ENCODE data around the gene CCDC38. TPM values are rescaled to one million over a fixed set of nuclear protein-coding genes. Genes with fewer than 3 reads are reported as not detected.

CCDC38 gene
- total and polyA plus RNA-seq, 4 donors, result 0.46 to 1.4 (median 0.93) TPM

GRCh38 chr12:95880895-95881294 is 61.5 kb downstream of the CCDC38 start (continued):
- TF ChIP-seq NR2F2 (IDR thresholded peaks at IDR 0.05) (no peak), HNF4A (conservative IDR thresholded peaks at IDR 0.05) (no peak), YY1 (IDR thresholded peaks at IDR 0.05) (no peak), CTCF (IDR thresholded peaks at IDR 0.05; ENCODE audit: low read depth, low read length, missing input control) (no peak), TAF1 (conservative IDR thresholded peaks at IDR 0.05) (no peak), SP1 (IDR thresholded peaks at IDR 0.05) (no peak), MAX (IDR thresholded peaks at IDR 0.05) (no peak)

- WGBS, result 79% methylated on average over 2 of the region's 2 CpGs
Observed at GRCh38 chr12:95877622-95878021, 64.8 kb downstream of the CCDC38 start.

GRCh38 chr12:95874452-95874851 is 68.0 kb downstream of the CCDC38 start:
- Histone ChIP-seq H3K27ac (ENCODE audit: low read depth in 1 of 2, low read length in 2 of 2) (no peak overlapping the region), H3K4me3 (ENCODE audit: low read depth in 1 of 3, low read length in 3 of 3) (no peak overlapping the region), H3K9me3 (ENCODE audit: control insufficient read depth in 4 of 4, low read length in 3 of 4) (no peaks in the 10 kb centered on the region), H3K36me3 (ENCODE audit: control insufficient read depth in 4 of 4, insufficient read depth in 3 of 4, low read depth in 1 of 4, low read length in 3 of 4) (no peaks in the 10 kb centered on the region), H3K27me3 (ENCODE audit: control insufficient read depth in 4 of 4, insufficient read depth in 4 of 4, low read length in 3 of 4) (no peaks in the 10 kb centered on the region), H3K9ac (ENCODE audit: low read depth in 1 of 2, low read length in 2 of 2) (no peak overlapping the region), H3K4me1 (ENCODE audit: control insufficient read depth in 4 of 4, insufficient read depth in 4 of 4, low read length in 3 of 4) (no peaks in the 10 kb centered on the region)
- TF ChIP-seq HNF4A (conservative IDR thresholded peaks at IDR 0.05) (no peak), GABPA (IDR thresholded peaks at IDR 0.05 in 1 of 2, conservative IDR thresholded peaks at IDR 0.05 in 1 of 2) (no peak), SP1 (IDR thresholded peaks at IDR 0.05) (no peak), ZBTB33 (IDR thresholded peaks at IDR 0.05) (no peak), FOXA1 (IDR thresholded peaks at IDR 0.05) (no peak), MAX (IDR thresholded peaks at IDR 0.05) (no peak), EGR1 (IDR thresholded peaks at IDR 0.05; ENCODE audit: low read depth in 2 of 2) (no peak)
- DNase-seq (ENCODE audit: low spot score), result no peak
- 90% methylated on average over 4 of the region's 4 CpGs for WGBS

More at GRCh38 chr12:95877622-95878021, 64.8 kb downstream of the CCDC38 start:
- Histone ChIP-seq H3K9ac (ENCODE audit: low read depth in 1 of 2, low read length in 2 of 2) (no peak overlapping the region), H3K9me3 (ENCODE audit: control insufficient read depth in 4 of 4, low read length in 3 of 4) (no peaks in the 10 kb centered on the region), H3K36me3 (ENCODE audit: control insufficient read depth in 4 of 4, insufficient read depth in 3 of 4, low read depth in 1 of 4, low read length in 3 of 4) (no peaks in the 10 kb centered on the region), H3K27me3 (ENCODE audit: control insufficient read depth in 4 of 4, insufficient read depth in 4 of 4, low read length in 3 of 4) (no peaks in the 10 kb centered on the region), H3K27ac (ENCODE audit: low read depth in 1 of 2, low read length in 2 of 2) (no peak overlapping the region), H3K4me3 (ENCODE audit: low read depth in 1 of 3, low read length in 3 of 3) (no peak overlapping the region), H3K4me1 (ENCODE audit: control insufficient read depth in 4 of 4, insufficient read depth in 4 of 4, low read length in 3 of 4) (no peaks in the 10 kb centered on the region)
- DNase-seq (ENCODE audit: low spot score), result no peak
- no peak for TF ChIP-seq EGR1 (IDR thresholded peaks at IDR 0.05; ENCODE audit: low read depth in 2 of 2)
- no peak for TF ChIP-seq YY1 (IDR thresholded peaks at IDR 0.05)
- TF ChIP-seq REST (IDR thresholded peaks at IDR 0.05), result no peak
- no peak for TF ChIP-seq FOXA1 (IDR thresholded peaks at IDR 0.05)
- TF ChIP-seq HNF4G (IDR thresholded peaks at IDR 0.05), result no peak
- no peak for TF ChIP-seq GABPA (IDR thresholded peaks at IDR 0.05 in 1 of 2, conservative IDR thresholded peaks at IDR 0.05 in 1 of 2)
- TF ChIP-seq RXRA (IDR thresholded peaks at IDR 0.05), result no peak
